ENCODE measurements around the gene GOLM1.
A peak's percentile ranks its signal among the peaks of the same experiment; 100 is the strongest.
"Not testable (repeated sequence)": the region's sequence is repeated elsewhere in the genome, so short reads cannot be mapped to it uniquely, and the experiment has no call there.

Gene GOLM1

GRCh38 chr9:86098824-86099700, at the start of gene GOLM1:
Gene GOLM1 (minus strand): TSS chr9:86099558. CDS start chr9:86079320, 20,238 bp downstream.
- DNase-seq (ENCODE audit: low read depth, low spot score): peak; percentile 59

- not testable (repeated sequence) for DNase-seq (ENCODE audit: low read depth, low spot score)
These were observed 47.3 kb upstream of the GOLM1 start for GRCh38 chr9:86146671-86147070.

GRCh38 chr9:86145960-86146359, 46.6 kb upstream of the GOLM1 start:
- DNase-seq (ENCODE audit: low read depth, low spot score): not testable (repeated sequence)

GRCh38 chr9:86142973-86143372, 43.6 kb upstream of the GOLM1 start:
- DNase-seq (ENCODE audit: low read depth, low spot score): no peak

GRCh38 chr9:86141843-86142242, 42.5 kb upstream of the GOLM1 start:
- no peak for DNase-seq (ENCODE audit: low read depth, low spot score)

- no peak for DNase-seq (ENCODE audit: low read depth, low spot score)
These were observed 36.0 kb upstream of the GOLM1 start for GRCh38 chr9:86135371-86135770.

GRCh38 chr9:86134361-86134760, 35.0 kb upstream of the GOLM1 start:
- no peak for DNase-seq (ENCODE audit: low read depth, low spot score)

GRCh38 chr9:86128235-86128822, 29.0 kb upstream of the GOLM1 start:
- DNase-seq (ENCODE audit: low read depth, low spot score): no peak

GRCh38 chr9:86126998-86127972, 27.9 kb upstream of the GOLM1 start:
- DNase-seq (ENCODE audit: low read depth, low spot score): peak; percentile 98

GRCh38 chr9:86122311-86122710, 23.0 kb upstream of the GOLM1 start:
- DNase-seq (ENCODE audit: low read depth, low spot score): peak; percentile 31

GRCh38 chr9:86119457-86119856, 20.1 kb upstream of the GOLM1 start:
- DNase-seq (ENCODE audit: low read depth, low spot score): no peak

- DNase-seq (ENCODE audit: low read depth, low spot score): no peak
These were observed 17.1 kb upstream of the GOLM1 start for GRCh38 chr9:86116425-86116824.

- DNase-seq (ENCODE audit: low read depth, low spot score): no peak
These were observed 16.5 kb upstream of the GOLM1 start for GRCh38 chr9:86115886-86116285.

GRCh38 chr9:86112057-86112456, 12.7 kb upstream of the GOLM1 start:
- no peak for DNase-seq (ENCODE audit: low read depth, low spot score)

- no peak for DNase-seq (ENCODE audit: low read depth, low spot score)
These were observed 3.3 kb upstream of the GOLM1 start for GRCh38 chr9:86102626-86103025.

- DNase-seq (ENCODE audit: low read depth, low spot score): peak; percentile 50
These were observed 475 bp upstream of the GOLM1 start for GRCh38 chr9:86099701-86100364.

- DNase-seq (ENCODE audit: low read depth, low spot score): peak; percentile 13
These were observed 1.7 kb downstream of the GOLM1 start for GRCh38 chr9:86097510-86098224.

- no peak for DNase-seq (ENCODE audit: low read depth, low spot score)
These were observed 3.0 kb downstream of the GOLM1 start for GRCh38 chr9:86096386-86096785.

GRCh38 chr9:86093788-86094555, 5.4 kb downstream of the GOLM1 start:
- peak; percentile 67 for DNase-seq (ENCODE audit: low read depth, low spot score)

- DNase-seq (ENCODE audit: low read depth, low spot score): no peak
These were observed 7.9 kb downstream of the GOLM1 start for GRCh38 chr9:86091477-86091876.
